GM18511 (cell line): Measurements from ENCODE around the gene ARPC1B.
A peak's percentile ranks its signal among the peaks of the same experiment; 100 is the strongest.
"Not testable (repeated sequence)": the region's sequence is repeated elsewhere in the genome, so short reads cannot be mapped to it uniquely, and the experiment has no call there.

Experiments used
- ATAC-seq: cut with Tn5 transposase; IDR thresholded peaks from one replicate; pipeline ENCODE4 v1.9.1; 2021; ENCODE audit warnings: mild to moderate bottlenecking, moderate library complexity; ENCODE audit not compliant: unreplicated experiment

Gene ARPC1B

GRCh38 chr7:99374111-99375064 is at the start of gene ARPC1B:
TSS of gene ARPC1B (plus strand) at chr7:99374730. CDS start at chr7:99385715, 10,985 bp downstream.
- ATAC-seq: peak; percentile 67

- ATAC-seq: no peak
These were observed 49.5 kb upstream of the ARPC1B start for GRCh38 chr7:99325001-99325493.

- ATAC-seq: peak; percentile 88
These were observed 48.7 kb upstream of the ARPC1B start, which contains the start of gene ARPC1A for GRCh38 chr7:99325592-99326407. TSS of gene ARPC1A (plus strand) at chr7:99325898. CDS start at chr7:99333354, 7,456 bp downstream.

- no peak for ATAC-seq
These were observed 48.1 kb upstream of the ARPC1B start for GRCh38 chr7:99326408-99326782.

- ATAC-seq: not testable (repeated sequence)
These were observed 44.1 kb upstream of the ARPC1B start for GRCh38 chr7:99330314-99330961.

GRCh38 chr7:99331002-99331401 is 43.5 kb upstream of the ARPC1B start:
- ATAC-seq: no peak

- no peak for ATAC-seq
These were observed 34.9 kb upstream of the ARPC1B start for GRCh38 chr7:99339595-99339994.

- ATAC-seq: no peak
These were observed 33.9 kb upstream of the ARPC1B start for GRCh38 chr7:99340659-99341058.

- no peak for ATAC-seq
These were observed 30.4 kb upstream of the ARPC1B start for GRCh38 chr7:99344061-99344647.

GRCh38 chr7:99350641-99351040 is 23.9 kb upstream of the ARPC1B start:
- not testable (repeated sequence) for ATAC-seq

GRCh38 chr7:99352247-99352646 is 22.3 kb upstream of the ARPC1B start:
- no peak for ATAC-seq

GRCh38 chr7:99355098-99355497 is 19.4 kb upstream of the ARPC1B start:
- ATAC-seq: no peak

- ATAC-seq: no peak
These were observed 16.6 kb upstream of the ARPC1B start for GRCh38 chr7:99357701-99358490.

- not testable (repeated sequence) for ATAC-seq
These were observed 16.0 kb upstream of the ARPC1B start for GRCh38 chr7:99358521-99358920.

- ATAC-seq: no peak
These were observed 14.9 kb upstream of the ARPC1B start for GRCh38 chr7:99359465-99360154.

- ATAC-seq: no peak
These were observed 11.7 kb upstream of the ARPC1B start for GRCh38 chr7:99362801-99363200.

GRCh38 chr7:99363286-99363685 is 11.2 kb upstream of the ARPC1B start:
- ATAC-seq: no peak

GRCh38 chr7:99365318-99366141 is 9.0 kb upstream of the ARPC1B start:
- no peak for ATAC-seq
